SH-SY5Y (cell line): ENCODE results near the gene CNTN4.

Source experiments
- GATA2 ChIP-seq: IDR thresholded peaks from 2 replicates; pipeline ENCODE4 v1.6.1; 2011; ENCODE audit warnings: mild to moderate bottlenecking, low read depth, low read length
- GATA3 ChIP-seq: IDR thresholded peaks from 2 replicates; pipeline ENCODE4 v1.6.1; 2011; ENCODE audit warnings: low read depth, mild to moderate bottlenecking, low read length, moderate library complexity

DNA sequence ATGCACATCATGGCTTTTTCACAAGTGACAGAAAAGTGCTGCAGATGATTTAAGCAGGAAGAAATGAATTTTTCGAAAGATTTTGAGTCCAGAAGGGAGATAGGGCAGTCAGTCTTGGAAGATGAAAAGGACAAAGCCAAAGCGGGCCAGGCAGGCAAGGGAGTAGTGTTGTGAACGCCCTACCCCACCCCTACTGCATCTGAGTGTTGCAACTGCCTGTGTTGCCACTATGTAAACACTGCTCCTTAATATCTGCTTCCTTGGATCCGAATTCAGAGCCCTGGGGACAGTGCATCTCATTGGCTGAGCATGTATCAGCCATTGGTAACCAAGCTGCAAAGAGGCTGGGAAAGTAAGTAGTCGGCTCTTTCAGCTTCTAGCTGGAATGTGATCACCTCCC lies 39.0 kb downstream of the CNTN4 start:
- TF ChIP-seq GATA2 (no peak), GATA3 (no peak)
